Measurements from ENCODE around the gene BEND7.
"Not testable (repeated sequence)": the region's sequence is repeated elsewhere in the genome, so short reads cannot be mapped to it uniquely, and the experiment has no call there.

The BEND7 gene

DNA sequence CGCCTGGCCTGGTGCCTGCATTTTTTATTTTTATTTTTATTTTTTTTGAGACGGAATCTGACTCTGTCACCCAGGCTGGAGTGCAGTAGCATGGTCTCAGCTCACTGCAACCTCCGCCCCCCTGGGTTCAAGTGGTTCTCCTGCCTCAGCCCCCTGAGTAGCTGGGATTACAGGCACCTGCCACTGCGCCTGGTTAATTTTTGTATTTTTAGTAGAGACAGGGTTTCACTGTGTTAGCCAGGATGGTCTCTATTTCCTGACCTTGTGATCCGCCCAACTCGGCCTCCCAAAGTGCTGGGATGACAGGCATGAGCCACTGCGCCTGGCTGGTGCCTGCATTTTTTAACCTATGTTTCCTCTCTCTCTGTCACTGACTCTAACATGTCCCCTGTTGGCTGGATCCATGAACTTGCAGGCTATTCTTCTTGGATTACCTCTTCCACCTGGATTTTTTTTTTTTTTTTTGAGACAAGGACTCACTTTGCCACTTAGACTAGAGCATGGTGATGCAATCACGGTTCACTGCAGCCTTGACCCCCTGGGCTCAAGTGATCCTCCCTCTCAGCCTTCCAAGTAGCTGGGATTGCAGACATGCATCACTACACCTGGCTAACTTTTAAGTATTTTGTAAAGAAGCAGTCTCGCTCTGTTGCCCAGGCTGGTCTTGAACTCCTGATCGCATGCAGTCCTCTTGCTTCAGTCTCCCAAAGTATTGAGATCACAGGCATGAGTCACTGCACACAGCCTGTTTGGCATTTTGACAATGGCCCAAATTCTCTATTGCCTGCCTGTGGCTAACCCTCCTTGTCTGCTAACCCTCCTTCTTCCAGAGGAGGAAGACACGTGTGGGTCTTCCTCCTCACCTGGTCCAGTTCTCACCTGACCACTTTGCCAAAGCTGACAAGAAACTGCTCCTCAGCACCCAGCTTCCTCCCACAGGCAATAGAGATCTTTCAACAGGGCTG lies 34.9 kb upstream of the BEND7 start:
- DNase-seq (ENCODE audit: low spot score), result no peak
- TF ChIP-seq, protein P1, sequence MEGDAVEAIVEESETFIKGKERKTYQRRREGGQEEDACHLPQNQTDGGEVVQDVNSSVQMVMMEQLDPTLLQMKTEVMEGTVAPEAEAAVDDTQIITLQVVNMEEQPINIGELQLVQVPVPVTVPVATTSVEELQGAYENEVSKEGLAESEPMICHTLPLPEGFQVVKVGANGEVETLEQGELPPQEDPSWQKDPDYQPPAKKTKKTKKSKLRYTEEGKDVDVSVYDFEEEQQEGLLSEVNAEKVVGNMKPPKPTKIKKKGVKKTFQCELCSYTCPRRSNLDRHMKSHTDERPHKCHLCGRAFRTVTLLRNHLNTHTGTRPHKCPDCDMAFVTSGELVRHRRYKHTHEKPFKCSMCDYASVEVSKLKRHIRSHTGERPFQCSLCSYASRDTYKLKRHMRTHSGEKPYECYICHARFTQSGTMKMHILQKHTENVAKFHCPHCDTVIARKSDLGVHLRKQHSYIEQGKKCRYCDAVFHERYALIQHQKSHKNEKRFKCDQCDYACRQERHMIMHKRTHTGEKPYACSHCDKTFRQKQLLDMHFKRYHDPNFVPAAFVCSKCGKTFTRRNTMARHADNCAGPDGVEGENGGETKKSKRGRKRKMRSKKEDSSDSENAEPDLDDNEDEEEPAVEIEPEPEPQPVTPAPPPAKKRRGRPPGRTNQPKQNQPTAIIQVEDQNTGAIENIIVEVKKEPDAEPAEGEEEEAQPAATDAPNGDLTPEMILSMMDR (IDR thresholded peaks at IDR 0.05; ENCODE audit: borderline replicate concordance, control extremely low read depth, extremely low read depth, insufficient read depth, missing control alignments), result no peak
- in situ Hi-C loops (cut with MboI; ENCODE audit: low sequenced_read_pairs, unreplicated experiment), result no loop called here

DNA sequence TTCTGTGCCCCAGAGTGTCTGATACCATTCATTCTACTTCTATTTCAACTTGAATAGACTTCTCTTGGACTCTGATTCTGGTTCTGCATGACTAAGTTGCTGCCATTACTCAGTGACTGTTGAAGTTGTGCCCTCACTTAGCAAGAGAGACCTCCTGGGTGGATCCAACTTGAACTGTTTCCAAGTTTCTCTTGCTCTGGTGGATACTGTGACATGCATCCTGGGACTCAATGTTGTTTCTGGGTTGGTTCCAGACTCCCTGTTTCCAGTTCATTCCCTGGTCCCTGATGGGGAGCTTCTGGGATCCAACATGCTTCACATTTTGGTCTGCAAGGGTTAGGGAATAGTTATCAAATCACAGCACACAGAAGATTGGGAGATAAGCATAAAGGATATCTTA lies 31.8 kb upstream of the BEND7 start:
- TF ChIP-seq, protein P1 (IDR thresholded peaks at IDR 0.05; ENCODE audit: borderline replicate concordance, control extremely low read depth, extremely low read depth, insufficient read depth, missing control alignments), result no peak
- in situ Hi-C loops (cut with MboI; ENCODE audit: low sequenced_read_pairs, unreplicated experiment), result no loop called here
- no peak for DNase-seq (ENCODE audit: low spot score)

DNA sequence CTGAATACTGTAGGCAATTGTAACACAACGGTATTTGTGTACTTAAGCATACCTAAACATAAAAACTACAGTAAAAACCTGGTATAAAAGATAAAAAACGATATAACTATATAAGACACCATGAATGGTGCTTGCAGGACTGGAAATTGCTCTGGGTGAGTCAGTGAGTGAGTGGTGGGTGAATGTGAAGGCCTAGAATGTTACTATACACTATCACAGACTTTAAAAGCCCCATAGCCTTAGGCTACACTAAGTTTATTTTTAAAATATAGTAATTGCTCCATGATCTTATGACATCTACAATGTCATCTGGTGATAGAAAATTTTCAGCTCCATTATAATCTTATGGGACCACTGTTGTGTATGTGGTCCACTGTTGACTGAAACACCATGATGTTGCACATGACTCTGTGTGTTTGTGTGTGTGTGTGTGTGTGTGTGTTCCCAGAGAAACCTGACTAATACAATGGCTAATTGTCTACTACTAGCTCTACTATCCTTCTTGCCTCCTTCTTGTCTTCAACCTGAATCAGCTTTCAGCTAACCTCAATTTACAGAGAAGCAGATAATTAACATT lies 30.4 kb upstream of the BEND7 start:
- in situ Hi-C loops (cut with MboI; ENCODE audit: low sequenced_read_pairs, unreplicated experiment), result no loop called here

DNA sequence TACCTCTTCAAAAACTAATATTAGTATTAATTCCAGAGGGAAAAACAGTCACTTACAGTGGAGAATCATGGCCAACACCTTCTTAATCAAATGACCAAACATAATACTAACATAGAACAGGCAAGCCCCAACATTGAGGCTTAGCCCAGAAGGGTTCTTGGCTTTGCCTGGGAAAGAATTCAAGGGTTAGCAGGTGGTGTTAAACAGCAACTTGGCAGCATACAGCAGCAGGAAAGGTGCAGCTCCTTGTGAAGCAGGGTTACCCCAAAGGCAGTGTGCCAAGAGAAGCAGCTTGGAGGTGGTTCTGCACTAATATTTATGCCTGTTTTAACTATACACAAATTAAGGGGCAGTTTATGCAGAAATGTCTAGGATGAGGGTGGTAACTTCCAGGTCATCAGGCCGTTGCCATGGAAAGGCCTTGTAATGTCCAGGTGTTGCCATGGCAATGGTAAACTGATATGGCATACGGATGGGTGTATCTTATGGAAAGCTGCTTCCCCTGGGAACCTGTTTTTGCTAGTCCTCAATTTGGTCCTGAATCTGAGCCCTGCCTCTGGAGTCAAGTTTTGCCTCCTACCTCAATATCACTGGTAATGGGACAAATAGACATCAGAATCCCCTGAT lies 27.2 kb upstream of the BEND7 start:
- in situ Hi-C loops (cut with MboI; ENCODE audit: low sequenced_read_pairs, unreplicated experiment), result no loop called here
- no peak for DNase-seq (ENCODE audit: low spot score)
- TF ChIP-seq, protein P1 (IDR thresholded peaks at IDR 0.05; ENCODE audit: borderline replicate concordance, control extremely low read depth, extremely low read depth, insufficient read depth, missing control alignments), result no peak

More for the DNA sequence above, 30.4 kb upstream of the BEND7 start:
- no peak for DNase-seq (ENCODE audit: low spot score)
- TF ChIP-seq, protein P1 (IDR thresholded peaks at IDR 0.05; ENCODE audit: borderline replicate concordance, control extremely low read depth, extremely low read depth, insufficient read depth, missing control alignments), result no peak

DNA sequence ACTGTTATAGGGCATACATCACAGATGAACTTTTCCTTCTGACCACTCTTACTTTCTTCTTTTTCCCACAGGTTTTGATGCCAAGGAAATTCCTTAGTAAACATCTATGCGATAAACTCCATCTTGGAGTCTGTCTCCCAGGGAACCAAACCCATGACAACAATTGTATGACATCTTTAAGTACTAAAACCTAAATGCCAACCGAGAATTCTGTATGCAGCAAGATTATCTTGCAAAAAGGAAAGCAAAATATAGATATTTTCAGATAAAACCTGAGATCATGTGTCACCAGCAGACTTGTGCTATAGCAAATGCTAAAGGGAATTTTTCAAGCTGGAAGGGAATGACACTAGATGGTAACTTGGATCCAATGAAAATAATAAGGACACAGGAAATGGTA lies 22.0 kb upstream of the BEND7 start:
- in situ Hi-C loops (cut with MboI; ENCODE audit: low sequenced_read_pairs, unreplicated experiment), result no loop called here
- TF ChIP-seq, protein P1 (IDR thresholded peaks at IDR 0.05; ENCODE audit: borderline replicate concordance, control extremely low read depth, extremely low read depth, insufficient read depth, missing control alignments), result no peak
- DNase-seq (ENCODE audit: low spot score), result no peak

DNA sequence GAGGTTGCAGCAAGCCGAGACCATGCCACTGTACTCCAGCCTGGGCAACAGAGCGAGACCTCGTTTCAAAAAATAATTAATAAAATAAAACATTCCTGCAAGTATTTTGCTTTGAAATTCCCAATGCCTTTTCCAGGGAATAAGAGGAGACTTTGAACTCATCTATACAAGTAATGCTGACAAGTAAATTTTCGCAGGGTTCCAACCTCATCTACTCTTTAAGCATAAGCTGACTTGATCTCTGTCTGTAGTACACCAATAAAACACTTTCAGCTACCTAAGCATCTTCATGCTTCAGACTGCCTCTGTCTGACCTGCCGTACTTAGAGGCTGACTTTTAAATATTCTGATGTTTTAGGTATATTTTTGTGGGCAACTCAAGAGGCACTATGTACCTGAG lies 13.7 kb upstream of the BEND7 start:
- DNase-seq (ENCODE audit: low spot score), result no peak
- TF ChIP-seq, protein P1 (IDR thresholded peaks at IDR 0.05; ENCODE audit: borderline replicate concordance, control extremely low read depth, extremely low read depth, insufficient read depth, missing control alignments), result no peak
- in situ Hi-C loops (cut with MboI; ENCODE audit: low sequenced_read_pairs, unreplicated experiment), result no loop called here

DNA sequence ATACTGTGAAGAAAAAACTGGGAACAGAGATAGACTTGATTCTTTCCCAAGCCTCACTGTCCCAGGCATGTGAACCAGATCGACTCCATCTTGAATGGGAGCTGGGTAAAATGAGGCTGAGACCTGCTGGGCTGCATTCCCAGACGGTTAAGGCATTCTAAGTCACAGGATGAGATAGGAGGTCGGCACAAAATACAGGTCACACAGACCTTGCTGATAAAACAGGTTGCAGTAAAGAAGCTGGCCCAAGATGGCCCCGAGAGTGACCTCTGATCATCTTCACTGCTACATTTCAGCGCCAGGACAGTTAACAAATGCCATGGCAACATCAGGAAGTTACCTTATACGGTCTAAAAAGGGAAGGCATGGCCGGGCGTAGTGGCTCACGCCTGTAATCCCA lies 9.2 kb upstream of the BEND7 start:
- DNase-seq (ENCODE audit: low spot score); in situ Hi-C loops (cut with MboI; ENCODE audit: low sequenced_read_pairs, unreplicated experiment): not testable (repeated sequence)

Data from GM13976 (cell line).